Esophagus squamous epithelium (tissue), 4 donors: ENCODE data around the gene COL9A1.

Experiments used
- POLR2A ChIP-seq, 4 donors: fragments of 450-650 bp; IDR thresholded peaks; one replicate each; pipeline ENCODE4 v1.6.1; 2017; ENCODE audit warnings: antibody characterized with exemption in 4 of 4, mild to moderate bottlenecking in 4 of 4, moderate library complexity in 3 of 4
- TF ChIP-seq, protein P1 (sequence below), 6 experiments: fragments of 450-650 bp in 4 of 6; fragments of 200-600 bp in 2 of 6; sonication (generic) in 2 of 6; IDR thresholded peaks; one replicate each; pipeline ENCODE4 v1.5.1; 2016 to 2019; ENCODE audit warnings: antibody characterized with exemption in 6 of 6, mild to moderate bottlenecking in 4 of 6, moderate library complexity in 4 of 6

DNA sequence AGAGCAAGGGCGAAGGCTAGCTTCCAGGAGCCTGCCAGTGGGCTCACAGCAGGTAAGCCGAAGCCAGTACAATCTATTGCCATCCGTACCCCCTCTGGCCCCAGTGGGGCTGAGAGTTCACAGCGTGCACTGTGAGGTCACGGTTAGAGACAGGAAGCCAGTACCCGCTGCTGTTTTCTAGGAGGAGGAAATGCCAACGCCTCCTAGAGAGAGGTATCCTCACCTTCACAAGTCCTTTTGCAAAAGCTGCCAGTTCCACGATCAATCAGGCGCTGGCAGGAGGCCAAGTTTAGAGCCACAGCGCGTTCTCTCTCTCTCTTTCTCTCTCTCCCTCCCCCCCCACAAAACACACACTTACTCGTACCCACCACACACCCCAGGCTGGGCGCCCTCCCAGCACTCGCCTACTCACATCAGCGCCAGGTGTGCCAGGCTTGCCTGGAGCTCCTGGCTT is 22.5 kb downstream of the COL9A1 start:
- TF ChIP-seq POLR2A (IDR thresholded peaks at IDR 0.05) = no peak
- TF ChIP-seq, protein P1, sequence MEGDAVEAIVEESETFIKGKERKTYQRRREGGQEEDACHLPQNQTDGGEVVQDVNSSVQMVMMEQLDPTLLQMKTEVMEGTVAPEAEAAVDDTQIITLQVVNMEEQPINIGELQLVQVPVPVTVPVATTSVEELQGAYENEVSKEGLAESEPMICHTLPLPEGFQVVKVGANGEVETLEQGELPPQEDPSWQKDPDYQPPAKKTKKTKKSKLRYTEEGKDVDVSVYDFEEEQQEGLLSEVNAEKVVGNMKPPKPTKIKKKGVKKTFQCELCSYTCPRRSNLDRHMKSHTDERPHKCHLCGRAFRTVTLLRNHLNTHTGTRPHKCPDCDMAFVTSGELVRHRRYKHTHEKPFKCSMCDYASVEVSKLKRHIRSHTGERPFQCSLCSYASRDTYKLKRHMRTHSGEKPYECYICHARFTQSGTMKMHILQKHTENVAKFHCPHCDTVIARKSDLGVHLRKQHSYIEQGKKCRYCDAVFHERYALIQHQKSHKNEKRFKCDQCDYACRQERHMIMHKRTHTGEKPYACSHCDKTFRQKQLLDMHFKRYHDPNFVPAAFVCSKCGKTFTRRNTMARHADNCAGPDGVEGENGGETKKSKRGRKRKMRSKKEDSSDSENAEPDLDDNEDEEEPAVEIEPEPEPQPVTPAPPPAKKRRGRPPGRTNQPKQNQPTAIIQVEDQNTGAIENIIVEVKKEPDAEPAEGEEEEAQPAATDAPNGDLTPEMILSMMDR (IDR thresholded peaks at IDR 0.05) = no peak
